Activated naive CD8-positive, alpha-beta T cell (primary cell): Measurements from ENCODE around the gene ASCL5.

Source experiments
- H3K27ac Mint-ChIP-seq: one replicate; pipeline ENCODE4 v1.8.0; 2021; ENCODE audit warnings: mixed read lengths
- H3K27me3 Mint-ChIP-seq: one replicate; pipeline ENCODE4 v1.8.0; 2021; ENCODE audit warnings: mixed read lengths
- H3K36me3 Mint-ChIP-seq: one replicate; pipeline ENCODE4 v1.8.0; 2021; ENCODE audit warnings: mixed read lengths
- H3K4me1 Mint-ChIP-seq: one replicate; pipeline ENCODE4 v1.8.0; 2021; ENCODE audit warnings: low read depth, mixed read lengths
- H3K4me3 Mint-ChIP-seq: one replicate; pipeline ENCODE4 v1.8.0; 2021; ENCODE audit warnings: mild to moderate bottlenecking, mixed read lengths
- H3K9me3 Mint-ChIP-seq: one replicate; pipeline ENCODE4 v1.8.0; 2021; ENCODE audit warnings: low read depth, mixed read lengths

Gene ASCL5

GRCh38 chr1:201157949-201158348, 31.0 kb upstream of the ASCL5 start:
- Mint-ChIP-seq H3K4me1 (peaks cover 15% of the 10 kb centered on the region), H3K36me3 (no peaks in the 10 kb centered on the region), H3K27ac (no peak overlapping the region), H3K27me3 (peaks cover 18% of the 10 kb centered on the region), H3K4me3 (no peak overlapping the region), H3K9me3 (no peaks in the 10 kb centered on the region)

- Mint-ChIP-seq H3K9me3 (no peaks in the 10 kb centered on the region), H3K36me3 (no peaks in the 10 kb centered on the region), H3K4me1 (peaks cover 19% of the 10 kb centered on the region), H3K27me3 (peaks cover 18% of the 10 kb centered on the region), H3K4me3 (no peak overlapping the region), H3K27ac (no peak overlapping the region)
Observed at GRCh38 chr1:201156819-201157218, 29.8 kb upstream of the ASCL5 start.

- H3K4me1 Mint-ChIP-seq: peaks cover 19% of the 10 kb centered on the region
- peak overlapping the region; percentile 12 for H3K4me3 Mint-ChIP-seq
- peaks cover 18% of the 10 kb centered on the region for H3K27me3 Mint-ChIP-seq
- no peaks in the 10 kb centered on the region for H3K9me3 Mint-ChIP-seq
- no peak overlapping the region for H3K27ac Mint-ChIP-seq
- no peaks in the 10 kb centered on the region for H3K36me3 Mint-ChIP-seq
Observed at GRCh38 chr1:201156346-201156745, 29.4 kb upstream of the ASCL5 start.

- no peak overlapping the region for H3K27ac Mint-ChIP-seq
- H3K27me3 Mint-ChIP-seq: peaks cover 15% of the 10 kb centered on the region
- peaks cover 6% of the 10 kb centered on the region for H3K36me3 Mint-ChIP-seq
- no peaks in the 10 kb centered on the region for H3K9me3 Mint-ChIP-seq
- no peak overlapping the region for H3K4me3 Mint-ChIP-seq
- peaks cover 21% of the 10 kb centered on the region for H3K4me1 Mint-ChIP-seq
Observed at GRCh38 chr1:201155354-201155753, 28.4 kb upstream of the ASCL5 start.

- H3K4me1 Mint-ChIP-seq: peaks cover 21% of the 10 kb centered on the region
- peaks cover 6% of the 10 kb centered on the region for H3K36me3 Mint-ChIP-seq
- H3K27ac Mint-ChIP-seq: peak within 1 kb of the TSS; percentile 68
Observed at GRCh38 chr1:201154389-201155165, 27.6 kb upstream of the ASCL5 start, which contains the start of gene TMEM9. TSS of gene TMEM9 (minus strand) at chr1:201154474. CDS start at chr1:201153923, 551 bp downstream.

GRCh38 chr1:201153474-201154388, 26.7 kb upstream of the ASCL5 start:
- Mint-ChIP-seq H3K27me3 (peaks cover 13% of the 10 kb centered on the region), H3K9me3 (no peaks in the 10 kb centered on the region), H3K4me1 (peaks cover 21% of the 10 kb centered on the region), H3K4me3 (peak overlapping the region; percentile 91), H3K36me3 (peaks cover 6% of the 10 kb centered on the region), H3K27ac (peak overlapping the region; percentile 66)

More at GRCh38 chr1:201154389-201155165, 27.6 kb upstream of the ASCL5 start, which contains the start of gene TMEM9:
- Mint-ChIP-seq H3K27me3 (peaks cover 13% of the 10 kb centered on the region), H3K9me3 (no peaks in the 10 kb centered on the region), H3K4me3 (peak within 1 kb of the TSS; percentile 91)

- Mint-ChIP-seq H3K36me3 (peaks cover 6% of the 10 kb centered on the region), H3K9me3 (no peaks in the 10 kb centered on the region), H3K27ac (no peak overlapping the region), H3K4me3 (no peak overlapping the region), H3K27me3 (no peaks in the 10 kb centered on the region), H3K4me1 (peaks cover 15% of the 10 kb centered on the region)
Observed at GRCh38 chr1:201149400-201149799, 22.4 kb upstream of the ASCL5 start.

- Mint-ChIP-seq H3K4me1 (peaks cover 2% of the 10 kb centered on the region), H3K9me3 (no peaks in the 10 kb centered on the region), H3K27me3 (no peaks in the 10 kb centered on the region)
Observed at GRCh38 chr1:201147396-201148015, 20.5 kb upstream of the ASCL5 start.

GRCh38 chr1:201146626-201147390, 19.8 kb upstream of the ASCL5 start:
- H3K9me3 Mint-ChIP-seq: no peaks in the 10 kb centered on the region
- H3K4me3 Mint-ChIP-seq: no peak overlapping the region
- no peak overlapping the region for H3K27ac Mint-ChIP-seq
- H3K4me1 Mint-ChIP-seq: peaks cover 2% of the 10 kb centered on the region
- peaks cover 6% of the 10 kb centered on the region for H3K36me3 Mint-ChIP-seq
- no peaks in the 10 kb centered on the region for H3K27me3 Mint-ChIP-seq

More at GRCh38 chr1:201147396-201148015, 20.5 kb upstream of the ASCL5 start:
- H3K36me3 Mint-ChIP-seq: peaks cover 6% of the 10 kb centered on the region
- no peak overlapping the region for H3K27ac Mint-ChIP-seq
- H3K4me3 Mint-ChIP-seq: no peak overlapping the region

GRCh38 chr1:201145816-201146215, 18.8 kb upstream of the ASCL5 start:
- H3K27ac Mint-ChIP-seq: no peak overlapping the region
- peaks cover 1% of the 10 kb centered on the region for H3K36me3 Mint-ChIP-seq
- H3K4me1 Mint-ChIP-seq: no peaks in the 10 kb centered on the region
- no peak overlapping the region for H3K4me3 Mint-ChIP-seq
- H3K27me3 Mint-ChIP-seq: no peaks in the 10 kb centered on the region
- H3K9me3 Mint-ChIP-seq: no peaks in the 10 kb centered on the region

GRCh38 chr1:201145132-201145531, 18.1 kb upstream of the ASCL5 start:
- Mint-ChIP-seq H3K36me3 (no peaks in the 10 kb centered on the region), H3K4me1 (no peaks in the 10 kb centered on the region), H3K27me3 (no peaks in the 10 kb centered on the region), H3K4me3 (no peak overlapping the region), H3K27ac (no peak overlapping the region), H3K9me3 (no peaks in the 10 kb centered on the region)

- no peaks in the 10 kb centered on the region for H3K9me3 Mint-ChIP-seq
- H3K4me3 Mint-ChIP-seq: no peak overlapping the region
- no peaks in the 10 kb centered on the region for H3K4me1 Mint-ChIP-seq
- H3K36me3 Mint-ChIP-seq: no peaks in the 10 kb centered on the region
- H3K27me3 Mint-ChIP-seq: no peaks in the 10 kb centered on the region
- no peak overlapping the region for H3K27ac Mint-ChIP-seq
Observed at GRCh38 chr1:201144701-201145100, 17.7 kb upstream of the ASCL5 start.

- no peaks in the 10 kb centered on the region for H3K9me3 Mint-ChIP-seq
- no peaks in the 10 kb centered on the region for H3K36me3 Mint-ChIP-seq
- H3K27me3 Mint-ChIP-seq: no peaks in the 10 kb centered on the region
- no peak overlapping the region for H3K27ac Mint-ChIP-seq
- H3K4me1 Mint-ChIP-seq: no peaks in the 10 kb centered on the region
- no peak overlapping the region for H3K4me3 Mint-ChIP-seq
Observed at GRCh38 chr1:201143726-201144635, 17.0 kb upstream of the ASCL5 start.
